NCI-H1930 (cell line): Measurements from ENCODE around the gene IPO11.
"Not testable (repeated sequence)": the region's sequence is repeated elsewhere in the genome, so short reads cannot be mapped to it uniquely, and the experiment has no call there.

Experiments used
- DNase-seq, 2 experiments: peaks; one replicate each; lab custom pipeline; 2025; lab: John Stamatoyannopoulos, UW

IPO11 gene

GRCh38 chr5:62514510-62515119 is 102.1 kb downstream of the IPO11 start:
- DNase-seq, result no peak

GRCh38 chr5:62520812-62521211 is 108.2 kb downstream of the IPO11 start:
- not testable (repeated sequence) for DNase-seq

- no peak for DNase-seq
Observed at GRCh38 chr5:62521319-62521718, 108.8 kb downstream of the IPO11 start.

DNA sequence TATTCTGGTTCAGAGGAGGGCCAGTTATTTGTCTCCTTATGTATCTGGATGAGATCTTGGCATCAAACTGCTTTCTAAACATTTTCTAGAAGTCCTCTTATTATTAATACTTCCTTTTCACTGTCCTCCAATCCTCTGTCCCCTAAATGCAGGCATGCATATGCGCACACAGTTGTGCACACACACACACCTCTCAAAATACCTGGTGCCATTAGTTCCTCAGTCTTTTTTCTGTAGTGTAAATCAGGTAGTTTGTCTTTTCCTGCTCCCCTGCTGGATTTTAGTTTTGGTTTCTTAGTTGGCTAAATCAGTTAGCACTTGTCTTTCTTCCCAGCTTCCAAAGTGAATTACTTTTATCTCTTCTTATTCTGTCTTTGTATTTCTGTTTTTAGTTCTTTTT is 110.2 kb downstream of the IPO11 start:
- DNase-seq, result no peak

DNA sequence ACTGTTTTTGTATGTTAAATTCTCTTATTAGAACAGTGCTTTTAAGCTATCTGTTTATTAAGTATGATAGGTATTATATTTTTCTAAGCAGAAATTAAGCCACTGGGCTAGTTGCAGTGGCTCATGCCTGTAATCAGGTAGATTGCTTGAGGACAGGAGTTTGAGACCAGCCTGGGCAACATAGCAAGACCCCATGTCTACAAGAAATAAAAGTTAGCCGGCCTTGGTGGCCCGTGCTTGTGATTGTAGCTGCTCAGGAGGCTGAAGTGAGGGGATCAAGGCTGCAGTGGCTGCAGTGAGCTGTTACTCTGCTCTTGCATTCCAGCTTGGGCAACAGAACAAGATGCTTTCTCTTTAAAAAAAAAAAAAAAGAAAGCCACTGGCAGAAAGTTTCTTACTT is 121.0 kb downstream of the IPO11 start:
- no peak for DNase-seq

DNA sequence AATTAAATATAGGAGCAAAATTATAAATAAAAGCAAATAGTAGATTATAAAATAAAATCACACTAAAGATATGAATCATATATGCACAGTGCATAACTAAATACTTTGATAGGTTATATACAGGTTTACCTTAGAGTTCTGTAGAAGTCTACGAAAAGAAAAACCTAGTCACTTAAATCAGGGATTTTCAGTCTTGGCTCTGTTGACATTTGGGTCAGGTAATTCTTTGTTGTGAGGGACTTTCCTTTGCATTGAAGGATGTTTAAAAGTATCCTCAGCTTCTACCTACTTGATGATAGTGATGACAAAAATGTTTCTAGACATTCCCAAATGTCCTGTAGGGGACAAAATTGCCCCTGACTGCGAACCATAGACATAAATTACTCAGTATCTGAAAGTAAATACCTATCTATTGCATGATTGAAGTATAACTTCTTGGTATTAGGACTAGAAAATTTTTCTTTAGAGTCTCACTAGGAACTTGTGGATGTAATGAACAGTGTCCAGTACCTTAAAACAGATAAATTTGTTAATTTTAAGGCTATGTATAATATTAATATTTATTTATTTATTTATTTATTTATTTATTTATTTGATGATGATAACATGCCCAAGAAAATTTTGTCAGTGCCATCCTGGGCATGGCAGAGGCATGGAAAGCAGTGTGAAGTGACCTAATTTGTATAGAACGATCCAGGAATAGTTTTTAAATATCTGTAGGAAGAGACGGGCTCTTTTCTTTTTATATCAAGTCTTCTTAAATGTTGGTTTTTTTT is 122.1 kb downstream of the IPO11 start:
- no peak for DNase-seq

DNA sequence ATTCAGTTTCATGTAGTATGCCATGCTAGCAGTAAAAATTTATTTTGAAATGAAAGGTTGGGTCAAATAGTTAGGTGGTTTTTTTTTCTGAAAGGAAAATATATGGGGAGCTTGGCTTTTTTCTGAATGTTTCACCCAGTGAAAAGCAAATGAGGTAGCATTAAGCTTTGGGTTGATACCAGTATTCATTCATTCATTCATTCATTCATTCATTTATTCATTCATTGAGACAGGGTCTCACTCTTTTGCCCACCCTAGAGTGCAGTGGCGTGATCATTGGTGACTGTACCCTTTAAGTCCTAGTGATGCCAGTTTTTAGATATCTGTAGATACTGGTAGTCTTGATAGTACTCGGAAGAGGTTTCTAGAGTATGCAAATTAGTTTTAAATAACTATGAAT is 123.7 kb downstream of the IPO11 start:
- no peak for DNase-seq

- no peak for DNase-seq
Observed at GRCh38 chr5:62536783-62537182, 124.2 kb downstream of the IPO11 start.

- DNase-seq, result no peak
Observed at GRCh38 chr5:62538017-62538942, 125.7 kb downstream of the IPO11 start.

GRCh38 chr5:62542720-62543119 is 130.2 kb downstream of the IPO11 start:
- DNase-seq, result no peak

DNA sequence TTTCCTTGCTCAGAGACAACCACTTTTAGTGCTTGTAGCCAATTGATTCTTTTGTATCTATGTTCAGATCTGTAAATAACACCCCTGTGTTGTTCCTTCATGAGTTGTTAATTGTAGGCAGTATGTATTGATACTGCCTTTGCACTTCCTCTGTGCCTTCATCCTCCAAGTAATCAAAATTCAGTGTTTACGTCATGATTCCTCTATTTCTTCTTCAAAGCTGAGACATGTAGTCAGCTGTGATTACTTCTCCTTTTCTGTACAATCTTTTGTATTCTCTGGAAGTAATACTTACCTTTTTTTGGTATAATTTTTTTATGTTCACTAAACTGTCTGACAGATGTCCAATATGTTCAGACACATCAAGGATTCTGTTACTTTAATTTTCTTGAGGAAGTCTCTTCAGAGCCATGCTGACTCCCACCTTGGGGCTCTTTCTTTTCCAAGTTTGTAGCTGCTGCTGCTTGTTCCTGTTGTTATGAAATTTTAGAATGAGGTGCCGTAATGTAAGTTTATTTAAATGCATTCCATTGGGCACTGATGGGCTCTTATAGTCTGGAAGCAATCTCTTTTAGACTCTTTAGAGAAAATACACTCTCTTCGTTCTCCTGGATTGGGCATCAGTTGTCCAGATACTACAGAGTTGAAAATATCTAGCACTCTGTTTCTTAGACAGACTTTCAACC is 135.5 kb downstream of the IPO11 start:
- no peak for DNase-seq

- DNase-seq, result no peak
Observed at GRCh38 chr5:62550103-62550502, 137.5 kb downstream of the IPO11 start.

DNA sequence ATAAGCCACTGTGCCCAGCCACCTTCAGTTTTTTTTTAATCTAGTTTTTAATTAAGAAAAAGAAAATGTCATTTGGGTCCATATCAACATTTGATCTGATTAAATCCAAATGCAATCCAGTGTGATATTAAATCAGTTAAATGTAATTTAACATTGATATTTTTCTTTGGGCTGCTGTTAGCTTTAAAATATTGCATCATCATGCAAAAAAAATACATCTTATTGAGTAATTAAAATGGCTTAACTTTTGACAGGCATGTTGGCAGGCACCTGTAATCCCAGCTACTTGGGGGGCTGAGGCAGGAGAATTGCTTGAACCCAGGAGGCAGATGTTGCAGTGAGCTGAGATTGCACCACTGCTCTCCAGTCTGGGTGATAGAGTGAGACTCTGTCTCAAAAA is 143.4 kb downstream of the IPO11 start:
- DNase-seq, result no peak

DNA sequence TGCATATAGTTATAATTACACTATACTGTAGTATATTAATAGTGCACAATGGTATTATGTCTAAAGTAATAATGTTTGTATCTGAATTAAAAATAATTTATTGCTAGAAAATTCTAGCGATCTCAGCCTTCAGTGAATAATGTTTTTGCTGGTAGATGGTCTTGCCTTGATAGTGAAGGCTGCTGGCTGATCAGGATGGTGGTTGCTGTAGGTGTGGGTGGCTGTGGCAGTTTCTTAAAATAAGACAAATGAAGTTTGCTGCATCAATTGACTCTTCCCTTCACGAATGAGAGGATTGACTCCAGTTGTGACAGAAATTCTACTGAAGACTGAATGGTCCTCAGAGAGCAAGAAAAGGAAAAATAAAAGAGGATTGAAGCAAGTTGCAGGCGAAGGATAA is 146.4 kb downstream of the IPO11 start:
- DNase-seq, result no peak

DNA sequence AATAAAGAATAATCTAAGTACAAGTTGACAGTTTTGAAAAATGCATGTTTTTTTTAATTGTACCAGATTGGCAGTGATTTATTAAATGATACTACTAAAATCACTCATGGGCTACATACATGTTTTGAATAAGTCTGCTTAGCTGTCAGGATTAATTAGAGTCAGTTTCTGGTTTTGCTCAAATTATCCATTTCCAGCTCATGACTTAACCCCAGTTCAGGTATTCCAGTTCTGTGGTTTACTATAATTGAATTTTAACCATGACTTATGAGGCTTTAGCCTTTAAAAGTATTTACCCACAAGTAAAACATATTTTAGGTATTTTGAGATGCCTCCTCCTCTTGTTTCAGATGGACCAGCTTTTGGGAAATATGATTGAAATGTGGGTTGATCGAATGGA is 148.2 kb downstream of the IPO11 start:
- no peak for DNase-seq

DNA sequence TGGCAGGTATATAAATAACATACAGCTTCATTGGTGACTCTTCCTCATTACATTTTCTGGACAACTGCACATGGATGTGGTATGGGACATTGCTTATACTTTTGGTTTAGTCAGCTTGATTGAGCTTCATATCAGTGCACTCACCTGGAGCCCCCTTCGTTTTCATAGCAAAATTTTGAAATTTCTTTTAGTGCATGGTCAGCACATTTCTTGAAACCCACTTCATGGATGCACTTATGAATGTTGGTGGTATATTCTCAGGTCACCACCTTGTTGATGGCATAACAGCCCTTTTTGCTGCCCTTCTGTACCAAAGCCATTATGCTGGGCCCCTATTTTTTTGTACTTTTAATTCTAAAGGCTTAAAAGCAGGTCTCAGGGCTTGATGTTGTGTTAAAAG is 149.3 kb downstream of the IPO11 start:
- DNase-seq, result no peak

DNA sequence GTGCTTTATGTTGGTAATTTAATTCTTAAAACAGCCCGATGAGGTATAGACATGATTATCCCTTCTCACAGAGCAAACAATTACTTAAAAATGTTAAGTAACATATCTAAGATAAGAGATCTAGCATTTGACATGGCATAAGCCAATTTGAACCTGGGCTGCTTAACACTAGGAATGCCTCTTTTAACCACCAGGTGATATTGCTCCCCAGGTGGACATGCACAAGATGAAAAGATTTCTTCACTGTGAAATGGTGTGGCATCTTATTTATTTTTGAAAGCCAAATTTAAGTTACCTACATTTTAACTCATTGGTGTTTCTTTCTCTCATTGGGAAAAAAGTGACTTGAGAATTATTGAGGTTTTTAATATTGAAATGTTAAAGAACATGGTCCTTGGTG is 150.3 kb downstream of the IPO11 start:
- no peak for DNase-seq

GRCh38 chr5:62564101-62564500 is 151.5 kb downstream of the IPO11 start:
- no peak for DNase-seq

- DNase-seq, result not testable (repeated sequence)
Observed at GRCh38 chr5:62565740-62566139, 153.2 kb downstream of the IPO11 start.

DNA sequence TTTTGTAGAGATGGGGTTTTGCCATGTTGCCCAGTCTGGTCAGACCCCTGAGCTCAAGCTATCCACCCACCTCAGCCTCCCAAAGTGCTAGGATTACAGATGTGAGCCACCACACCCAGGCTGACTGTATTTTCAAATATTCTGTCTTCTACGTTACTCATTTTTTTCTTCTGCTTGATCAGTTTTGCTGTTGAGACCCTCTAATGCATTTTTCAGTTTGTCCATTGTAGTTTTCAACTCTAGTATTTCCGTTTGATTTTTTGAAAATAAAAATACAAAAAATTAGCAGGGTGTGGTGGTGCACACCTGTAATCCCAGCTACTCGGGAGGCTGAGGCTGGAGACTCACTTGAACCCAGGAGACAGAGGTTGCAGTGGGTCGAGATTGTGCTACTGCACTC is 155.6 kb downstream of the IPO11 start:
- DNase-seq, result no peak

DNA sequence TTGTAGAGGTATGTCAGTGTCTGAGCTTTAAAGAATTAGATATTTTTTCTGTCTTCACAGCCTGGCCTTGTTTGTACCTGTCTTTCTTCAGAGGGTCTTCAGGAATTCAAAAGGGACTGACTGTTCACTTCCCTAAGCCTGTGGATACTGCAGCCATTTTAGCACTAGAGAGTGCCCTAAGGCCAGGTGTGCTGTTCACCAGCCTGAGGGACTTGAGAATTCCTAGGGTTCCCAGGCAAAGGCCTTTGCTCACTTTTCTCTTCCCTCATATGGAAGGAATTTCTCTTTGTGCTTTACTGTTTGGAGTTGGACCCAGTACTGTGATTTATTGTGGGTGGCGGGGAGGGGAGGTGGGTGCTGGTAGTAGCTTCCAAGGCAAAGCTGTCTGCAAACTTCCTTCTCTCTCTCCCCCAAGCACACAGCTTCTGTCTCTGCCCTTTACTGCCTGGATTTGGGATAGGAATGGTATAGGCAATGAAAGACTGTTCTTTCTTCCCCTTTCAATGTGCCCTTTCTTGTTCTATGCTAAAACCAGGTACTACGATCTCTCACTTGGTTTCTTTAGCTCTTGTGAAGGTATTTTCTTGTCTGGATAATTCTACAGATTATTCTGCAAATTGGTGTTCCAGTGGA is 156.4 kb downstream of the IPO11 start:
- DNase-seq, result no peak

DNA sequence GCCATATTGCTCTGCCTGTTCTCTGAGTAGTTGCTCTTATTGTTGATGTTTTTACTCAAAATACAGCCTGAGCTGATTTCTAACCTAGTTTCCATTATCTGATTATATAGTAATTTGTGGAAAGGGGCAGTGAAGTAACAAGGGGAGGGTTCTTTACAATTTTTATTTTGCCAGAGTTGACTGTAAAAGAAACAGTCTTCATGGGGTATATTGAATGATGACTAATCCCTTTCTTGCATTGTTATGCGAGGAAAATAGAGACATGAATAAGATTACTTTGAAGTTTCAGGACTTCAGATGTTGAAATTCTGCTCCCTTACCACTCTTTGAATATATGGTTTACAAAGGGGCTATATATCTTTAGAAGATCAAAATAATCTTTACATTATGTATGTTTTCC is 156.9 kb downstream of the IPO11 start:
- no peak for DNase-seq
